K562 (cell line): ENCODE data around the gene ARMH4. TPM values are rescaled to one million over a fixed set of nuclear protein-coding genes. Genes with fewer than 3 reads are reported as not detected.

Source experiments
- ETV6 ChIP-seq, 3 experiments: fragments of 150-350 bp in 1 of 3; sonication (generic) in 1 of 3; formaldehyde crosslinking in 1 of 3; IDR thresholded peaks; 2 replicates each; pipeline versions ENCODE4 v1.6.1 to v1.8.0; 2014 to 2022; ENCODE audit warnings: borderline replicate concordance in 2 of 3, low read depth in 2 of 3, antibody characterized with exemption in 1 of 3, low read length in 1 of 3, mild to moderate bottlenecking in 1 of 3, missing genetic modification reagents in 1 of 3
- FOXP4 ChIP-seq: sonication (generic); formaldehyde crosslinking; IDR thresholded peaks from 2 replicates; pipeline ENCODE4 v1.8.0; 2022; ENCODE audit warnings: mild to moderate bottlenecking, missing genetic modification reagents, borderline replicate concordance
- GATA2 ChIP-seq: sonication (generic); formaldehyde crosslinking; IDR thresholded peaks from 2 replicates; pipeline ENCODE4 v1.4.0; 2020; ENCODE audit warnings: mild to moderate bottlenecking, missing genetic modification reagents
- RERE ChIP-seq: sonication (generic); formaldehyde crosslinking; IDR thresholded peaks from 2 replicates; pipeline ENCODE4 v1.8.0; 2023; ENCODE audit warnings: missing genetic modification reagents, mild to moderate bottlenecking, borderline replicate concordance
- RREB1 ChIP-seq: fragments of 250-450 bp; sonication (Bioruptor Pico); IDR thresholded peaks from 2 replicates; pipeline ENCODE4 v1.4.0; 2020
- polyA plus RNA-seq, 8 experiments: library from polyadenylated mRNA; depleted of rRNA in 4 of 8; stranded (reverse) in 5 of 8; unstranded in 3 of 8; fragments of >200 nt; fragmentation: Nextera tagmentation in 2 of 8; fragmentation: Illumina TruSeq in 1 of 8; extraction: Ambion mirVana in 2 of 8; extraction: Trizol in 1 of 8; gene quantifications; 2 replicates each; pipeline versions ENCODE4 v1.2.1 to v1.2.3, GENCODE V29; 2011 to 2014; ENCODE audit warnings: inconsistent platforms in 1 of 8, missing spikeins in 1 of 8
- total RNA-seq, 7 experiments: library from RNA; depleted of rRNA in 6 of 7; stranded (reverse); fragments of >200 nt in 6 of 7; fragmentation: Illumina TruSeq in 2 of 7; extraction: Trizol in 2 of 7; gene quantifications; 2 replicates each; pipeline versions ENCODE4 v1.2.1 to v1.2.3, GENCODE V29; 2011 to 2021; ENCODE audit warnings: low replicate concordance in 1 of 7

The ARMH4 gene
- total and polyA plus RNA-seq, 9 of the 15 experiments (the other 6 are each of a cell fraction or from before 2014, with no cell fraction given), result 0.06 to 0.98 (median 0.07) TPM; not detected in 2

GRCh38 chr14:57963071-57963470 lies 188.9 kb downstream of the ARMH4 start (continued):
- no peak for TF ChIP-seq RERE (CRISPR knock-in tag)
- TF ChIP-seq ETV6 (IDR thresholded peaks at IDR 0.05; ENCODE audit: borderline replicate concordance in 1 of 2, low read depth in 2 of 2, low read length in 1 of 2), result no peak
- TF ChIP-seq ETV6 (CRISPR knock-in tag; IDR thresholded peaks at IDR 0.05; ENCODE audit: borderline replicate concordance), result no peak
- no peak for TF ChIP-seq GATA2 (CRISPR knock-in tag)
- TF ChIP-seq FOXP4 (CRISPR knock-in tag), result no peak
- TF ChIP-seq RREB1, result no peak
